ENCODE results near the gene A4GNT.
"Not testable (repeated sequence)": the region's sequence is repeated elsewhere in the genome, so short reads cannot be mapped to it uniquely, and the experiment has no call there.

DNA sequence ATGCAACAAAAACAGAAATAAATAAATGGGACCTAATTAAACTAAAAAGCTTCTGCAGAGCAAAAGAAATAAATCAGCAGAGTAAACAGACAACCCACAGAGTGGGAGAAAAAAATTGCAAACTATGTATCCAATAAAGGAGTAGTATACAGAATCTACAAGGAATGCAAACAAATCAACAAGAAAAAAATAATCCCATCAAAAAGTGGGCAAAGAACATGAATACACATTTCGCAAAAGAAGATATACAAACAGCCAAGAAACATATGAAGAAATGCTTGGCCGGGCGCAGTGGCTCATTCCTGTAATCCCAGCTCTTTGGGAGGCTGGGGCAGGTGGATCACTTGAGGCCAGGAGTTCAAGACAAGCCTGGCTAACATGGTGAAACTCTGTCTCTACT is 10.0 kb upstream of the A4GNT start:
- TF ChIP-seq, protein P1, sequence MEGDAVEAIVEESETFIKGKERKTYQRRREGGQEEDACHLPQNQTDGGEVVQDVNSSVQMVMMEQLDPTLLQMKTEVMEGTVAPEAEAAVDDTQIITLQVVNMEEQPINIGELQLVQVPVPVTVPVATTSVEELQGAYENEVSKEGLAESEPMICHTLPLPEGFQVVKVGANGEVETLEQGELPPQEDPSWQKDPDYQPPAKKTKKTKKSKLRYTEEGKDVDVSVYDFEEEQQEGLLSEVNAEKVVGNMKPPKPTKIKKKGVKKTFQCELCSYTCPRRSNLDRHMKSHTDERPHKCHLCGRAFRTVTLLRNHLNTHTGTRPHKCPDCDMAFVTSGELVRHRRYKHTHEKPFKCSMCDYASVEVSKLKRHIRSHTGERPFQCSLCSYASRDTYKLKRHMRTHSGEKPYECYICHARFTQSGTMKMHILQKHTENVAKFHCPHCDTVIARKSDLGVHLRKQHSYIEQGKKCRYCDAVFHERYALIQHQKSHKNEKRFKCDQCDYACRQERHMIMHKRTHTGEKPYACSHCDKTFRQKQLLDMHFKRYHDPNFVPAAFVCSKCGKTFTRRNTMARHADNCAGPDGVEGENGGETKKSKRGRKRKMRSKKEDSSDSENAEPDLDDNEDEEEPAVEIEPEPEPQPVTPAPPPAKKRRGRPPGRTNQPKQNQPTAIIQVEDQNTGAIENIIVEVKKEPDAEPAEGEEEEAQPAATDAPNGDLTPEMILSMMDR (IDR thresholded peaks at IDR 0.05; ENCODE audit: low read depth, low read length): not testable (repeated sequence)
- TF ChIP-seq POLR2A (IDR thresholded peaks at IDR 0.05; ENCODE audit: extremely low read depth, insufficient read length): not testable (repeated sequence)
